CD14-positive monocyte (primary cell): ENCODE data around the gene GREM1. TPM values are rescaled to one million over a fixed set of nuclear protein-coding genes. Genes with fewer than 3 reads are reported as not detected.

ENCODE experiments used
- DNase-seq, 3 donors: peaks; one replicate each; pipeline ENCODE4 v3.0.0-alpha.2; 2011 to 2022
- H2AFZ ChIP-seq: 2 replicates; pipeline ENCODE4 v1.6.0; 2012; ENCODE audit warnings: mild to moderate bottlenecking, low read depth, low read length, inconsistent platforms; ENCODE audit not compliant: insufficient read depth, poor library complexity, severe bottlenecking
- H3K27ac ChIP-seq, 2 donors: 1 replicate in 1 of 2; 2 replicates in 1 of 2; pipeline ENCODE4 v1.5.1; 2012 to 2013; ENCODE audit warnings: low read length in 2 of 2, control low read depth in 1 of 2, inconsistent platforms in 1 of 2, low read depth in 1 of 2, mild to moderate bottlenecking in 1 of 2
- H3K27me3 ChIP-seq, 2 donors: one replicate each; pipeline versions ENCODE4 v1.6.0 to v1.6.1; 2011 to 2013; ENCODE audit warnings: low read length in 2 of 2; ENCODE audit not compliant: control insufficient read depth in 2 of 2, insufficient read depth in 2 of 2
- H3K36me3 ChIP-seq, 2 donors: replicated peaks in 1 of 2; 1 replicate in 1 of 2; 2 replicates in 1 of 2; pipeline versions ENCODE4 v1.5.1 to v1.6.1; 2012 to 2013; ENCODE audit warnings: low read length in 2 of 2, control low read depth in 1 of 2, inconsistent platforms in 1 of 2, mild to moderate bottlenecking in 1 of 2; ENCODE audit not compliant: insufficient read depth in 2 of 2, control insufficient read depth in 1 of 2
- H3K4me1 ChIP-seq, 2 donors: 1 replicate in 1 of 2; 2 replicates in 1 of 2; pipeline versions ENCODE4 v1.5.1 to v1.6.1; 2012 to 2013; ENCODE audit warnings: low read length in 2 of 2, control low read depth in 1 of 2, inconsistent platforms in 1 of 2, mild to moderate bottlenecking in 1 of 2, moderate library complexity in 1 of 2; ENCODE audit not compliant: insufficient read depth in 2 of 2, control insufficient read depth in 1 of 2
- H3K4me2 ChIP-seq: replicated peaks from 2 replicates; pipeline ENCODE3; 2012; ENCODE audit warnings: low read length, moderate library complexity, mild to moderate bottlenecking; ENCODE audit not compliant: poor library complexity, severe bottlenecking; ENCODE audit errors: extremely low read depth
- H3K4me3 ChIP-seq, 3 experiments: fragments of 200-600 bp in 1 of 3; sonication (generic) in 1 of 3; replicated peaks in 1 of 3; 1 replicate in 2 of 3; 2 replicates in 1 of 3; pipeline ENCODE4 v1.5.1; 2011 to 2013; ENCODE audit warnings: low read length in 3 of 3, mild to moderate bottlenecking in 3 of 3, control low read depth in 2 of 3, low read depth in 2 of 3, inconsistent platforms in 1 of 3, moderate library complexity in 1 of 3
- H3K79me2 ChIP-seq: 2 replicates; pipeline ENCODE4 v1.6.0; 2012; ENCODE audit warnings: mild to moderate bottlenecking, control low read depth, inconsistent platforms, low read length, moderate library complexity; ENCODE audit not compliant: insufficient read depth
- H3K9ac ChIP-seq: 2 replicates; pipeline ENCODE4 v1.6.0; 2017; ENCODE audit warnings: low read length, mild to moderate bottlenecking; ENCODE audit not compliant: insufficient read depth, poor library complexity, severe bottlenecking
- H3K9me3 ChIP-seq, 2 donors: replicated peaks in 1 of 2; 1 replicate in 1 of 2; 2 replicates in 1 of 2; pipeline versions ENCODE4 v1.5.1 to v1.6.1; 2012 to 2013; ENCODE audit warnings: low read length in 2 of 2, control low read depth in 1 of 2; ENCODE audit not compliant: control insufficient read depth in 1 of 2, insufficient read depth in 1 of 2
- H4K20me1 ChIP-seq: 2 replicates; pipeline ENCODE4 v1.6.0; 2012; ENCODE audit warnings: mild to moderate bottlenecking, low read length, control low read depth, moderate library complexity; ENCODE audit not compliant: insufficient read depth
- H3K27ac Mint-ChIP-seq, 7 donors: one replicate each; pipeline ENCODE4 v1.8.0; 2020; ENCODE audit warnings: mild to moderate bottlenecking in 7 of 7, mixed read lengths in 7 of 7, moderate library complexity in 6 of 7, inconsistent platforms in 2 of 7
- H3K27me3 Mint-ChIP-seq, 3 donors: one replicate each; pipeline ENCODE4 v1.8.0; 2021 to 2022; ENCODE audit warnings: low read depth in 3 of 3, mild to moderate bottlenecking in 3 of 3, mixed read lengths in 3 of 3, moderate library complexity in 3 of 3, inconsistent platforms in 1 of 3
- H3K36me3 Mint-ChIP-seq, 2 donors: one replicate each; pipeline ENCODE4 v1.8.0; 2020; ENCODE audit warnings: mixed read lengths in 2 of 2, inconsistent platforms in 1 of 2, mild to moderate bottlenecking in 1 of 2
- H3K4me1 Mint-ChIP-seq: one replicate; pipeline ENCODE4 v1.8.0; 2020; ENCODE audit warnings: mild to moderate bottlenecking, mixed read lengths
- H3K4me3 Mint-ChIP-seq, 2 donors: one replicate each; pipeline ENCODE4 v1.8.0; 2020; ENCODE audit warnings: mild to moderate bottlenecking in 2 of 2, mixed read lengths in 2 of 2, moderate library complexity in 1 of 2
- H3K9me3 Mint-ChIP-seq, 7 donors: one replicate each; pipeline ENCODE4 v1.8.0; 2020 to 2022; ENCODE audit warnings: mixed read lengths in 7 of 7, mild to moderate bottlenecking in 6 of 7, moderate library complexity in 6 of 7, inconsistent platforms in 2 of 7
- CTCF ChIP-seq: fragments of 200-600 bp; IDR thresholded peaks from one replicate; pipeline ENCODE4 v1.8.0; 2022; ENCODE audit warnings: antibody characterized with exemption, mild to moderate bottlenecking
- WGBS: methylation state at CpG from one replicate; pipeline ENCODE4 v1.1.5; 2013; ENCODE audit warnings: missing lambda C conversion rate; ENCODE audit not compliant: insufficient coverage; 5-methylcytosine and 5-hydroxymethylcytosine counted together
- intact Hi-C, 2 donors: fragments of 100-400 bp; cut with micrococcal nuclease; formaldehyde crosslinking; loops; one replicate each; pipeline versions ENCODE4 v1.15.0 to v1.15.1; 2023
- polyA plus RNA-seq, 3 donors: library from polyadenylated mRNA; depleted of rRNA in 1 of 3; unstranded in 2 of 3; stranded (reverse) in 1 of 3; fragments of 300-500 nt in 2 of 3; fragments of >200 nt in 1 of 3; fragmentation: Illumina TruSeq in 2 of 3; gene quantifications; 1 replicate in 2 of 3; 2 replicates in 1 of 3; pipeline ENCODE4 v1.2.3, GENCODE V29; 2012 to 2021

The GREM1 gene
- polyA plus RNA-seq, 3 donors: not detected

GRCh38 chr15:32787949-32788348, 70.1 kb downstream of the GREM1 start:
- intact Hi-C loops: no loop called here
- Histone ChIP-seq H3K27ac (no peak overlapping the region), H4K20me1 (no peaks in the 10 kb centered on the region), H3K4me3 (no peak overlapping the region), H3K79me2 (no peaks in the 10 kb centered on the region), H3K27me3 (no peaks in the 10 kb centered on the region), H3K9me3 (no peaks in the 10 kb centered on the region), H3K4me2 (no peak overlapping the region), H3K9ac (no peak overlapping the region), H2AFZ (no peak overlapping the region), H3K36me3 (no peaks in the 10 kb centered on the region), H3K4me1 (no peaks in the 10 kb centered on the region)
- Mint-ChIP-seq H3K4me3 (no peak overlapping the region), H3K27me3 (peaks cover 3 to 5% (median 4%) of the 10 kb centered on the region in 3 donors), H3K27ac (no peak overlapping the region), H3K9me3 (peaks cover 0 to 5% (median 0%) of the 10 kb centered on the region in 7 donors), H3K4me1 (no peaks in the 10 kb centered on the region), H3K36me3 (no peaks in the 10 kb centered on the region)
- no peak for DNase-seq
- no peak for TF ChIP-seq CTCF
- WGBS: no CpG with 5 or more reads among the region's 5 CpGs

- Histone ChIP-seq H3K9me3 (no peaks in the 10 kb centered on the region), H3K27me3 (no peaks in the 10 kb centered on the region)
- WGBS: no CpG with 5 or more reads among the region's 2 CpGs
These were observed 72.7 kb downstream of the GREM1 start for GRCh38 chr15:32790352-32790999.

More at GRCh38 chr15:32790352-32790999, 72.7 kb downstream of the GREM1 start:
- H3K36me3 ChIP-seq: no peaks in the 10 kb centered on the region
- Mint-ChIP-seq H3K9me3 (peaks cover 0 to 3% (median 0%) of the 10 kb centered on the region in 7 donors), H3K27ac (no peak overlapping the region), H3K27me3 (peaks cover 3 to 6% (median 4%) of the 10 kb centered on the region in 3 donors), H3K4me3 (no peak overlapping the region), H3K4me1 (no peaks in the 10 kb centered on the region), H3K36me3 (no peaks in the 10 kb centered on the region)
- intact Hi-C loops: no loop called here
- TF ChIP-seq CTCF: no peak
- no peak overlapping the region for H3K9ac ChIP-seq
- DNase-seq: no peak
- no peaks in the 10 kb centered on the region for H3K79me2 ChIP-seq
- H4K20me1 ChIP-seq: no peaks in the 10 kb centered on the region
- no peak overlapping the region for H3K4me3 ChIP-seq
- no peaks in the 10 kb centered on the region for H3K4me1 ChIP-seq
- no peak overlapping the region for H2AFZ ChIP-seq
- H3K27ac ChIP-seq: no peak overlapping the region
- no peak overlapping the region for H3K4me2 ChIP-seq
